Measurements from ENCODE around the gene HIVEP3.
A peak's percentile ranks its signal among the peaks of the same experiment; 100 is the strongest.

The HIVEP3 gene

DNA sequence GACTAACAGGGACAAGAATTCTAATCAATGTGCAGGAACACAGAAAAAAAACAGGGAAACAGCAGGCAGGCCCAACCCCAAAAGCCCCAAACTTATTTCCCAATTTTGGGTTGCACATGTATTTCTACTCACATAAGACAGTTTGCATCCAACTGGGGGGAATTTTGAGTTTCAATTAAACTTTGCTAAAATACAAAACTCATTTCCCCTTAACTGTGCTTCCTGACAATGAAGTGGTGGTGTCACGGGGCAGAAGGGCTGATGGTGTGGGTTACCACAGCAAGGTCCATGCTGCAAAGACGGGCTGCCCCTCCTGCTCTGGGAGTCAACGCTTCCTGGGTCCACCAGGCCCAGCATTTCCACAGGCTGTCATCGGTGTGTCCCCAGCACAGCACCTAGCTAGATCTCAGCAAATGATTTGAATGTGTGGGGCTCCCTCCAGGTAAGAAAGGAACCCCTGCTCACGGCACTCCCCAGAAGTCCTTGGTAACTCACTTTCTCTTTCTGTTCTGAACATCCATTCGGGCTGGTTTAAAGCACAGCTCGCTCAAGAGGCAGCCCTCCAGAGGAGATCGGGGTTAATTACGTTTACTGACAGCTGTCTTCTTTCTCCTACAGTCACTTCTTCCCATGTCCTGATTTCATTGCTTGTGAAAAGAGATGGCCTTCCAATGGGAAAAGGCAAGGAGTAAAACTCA lies 27.4 kb downstream of the HIVEP3 start:
- peak; percentile 58 for DNase-seq

DNA sequence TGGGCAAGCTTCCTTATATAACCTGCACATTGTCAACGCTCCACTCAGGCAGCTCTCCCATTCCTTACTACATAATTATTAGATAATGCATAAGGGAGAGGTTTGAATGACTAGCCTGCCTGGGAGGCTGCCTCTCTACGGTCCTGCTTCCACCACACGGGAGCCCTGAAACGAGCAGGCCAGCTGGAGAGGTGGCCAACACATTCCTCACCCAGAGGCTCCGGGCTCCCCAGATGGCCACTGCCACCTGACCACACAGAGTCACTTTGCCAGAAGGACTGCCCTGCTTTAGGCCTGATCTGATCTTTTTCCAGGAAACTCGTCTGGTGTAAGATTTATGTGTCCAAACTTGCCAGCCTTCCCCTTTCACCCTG lies 27.9 kb downstream of the HIVEP3 start:
- no peak for DNase-seq

DNA sequence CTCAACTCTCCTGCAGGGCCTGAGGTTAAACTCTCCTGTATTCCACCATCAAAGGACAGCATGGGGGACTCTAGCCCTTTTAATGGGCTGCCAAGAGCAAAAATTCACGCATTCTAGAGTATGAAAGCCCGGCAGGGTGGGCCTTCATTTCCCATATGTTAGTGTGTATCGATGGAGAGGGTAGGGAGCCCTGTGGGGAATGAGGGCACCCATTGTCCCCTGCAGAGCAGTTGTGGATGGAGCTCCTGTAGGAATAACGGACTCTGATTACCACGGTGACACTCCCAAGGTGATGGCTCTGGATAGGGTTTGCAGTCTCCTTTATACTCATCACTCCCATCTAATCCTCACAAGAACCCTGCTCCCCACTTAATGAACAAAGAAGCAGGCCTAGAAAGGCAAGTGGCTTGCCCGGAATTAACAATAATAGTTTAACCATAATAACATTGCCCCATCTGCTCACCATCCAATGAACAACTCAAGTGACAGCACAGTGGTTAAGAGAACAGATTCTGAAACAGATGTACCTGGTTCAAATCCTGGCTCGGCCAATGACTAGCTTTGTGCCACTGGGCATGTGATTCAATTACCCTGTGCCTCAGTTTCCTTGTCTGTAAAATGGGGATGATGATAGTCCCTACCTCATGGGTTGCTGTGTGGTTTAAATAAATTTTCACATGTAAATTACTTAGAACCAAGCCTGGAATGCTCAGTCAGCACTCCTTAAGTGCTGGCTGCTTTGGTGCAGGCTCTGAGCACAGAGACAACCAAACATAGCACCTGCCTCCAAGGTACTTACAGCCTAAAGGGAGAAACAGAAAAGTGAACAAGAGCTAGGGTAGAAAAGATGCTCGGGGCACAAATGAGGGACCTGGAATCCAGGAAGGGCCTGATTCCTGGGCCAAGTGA lies 29.0 kb downstream of the HIVEP3 start:
- DNase-seq = no peak

DNA sequence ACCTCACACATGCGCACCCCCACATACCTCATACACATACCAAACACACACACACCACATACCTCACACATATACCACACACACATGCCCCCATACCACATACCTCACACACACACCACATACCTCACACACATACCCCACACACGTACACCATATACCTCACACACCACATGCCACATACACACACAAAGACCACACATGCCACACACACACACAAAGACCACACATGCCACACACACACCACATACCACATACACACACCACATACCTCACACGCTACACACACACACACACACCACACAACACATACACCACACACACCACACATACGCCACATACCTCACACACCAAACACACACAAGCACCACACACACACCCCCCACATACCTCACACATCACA lies 30.0 kb downstream of the HIVEP3 start:
- no peak for DNase-seq

- DNase-seq = no peak
Measured at GRCh38 chr1:41887365-41887764, 31.4 kb downstream of the HIVEP3 start.

GRCh38 chr1:41884256-41885230 lies 34.2 kb downstream of the HIVEP3 start:
- no peak for DNase-seq

DNA sequence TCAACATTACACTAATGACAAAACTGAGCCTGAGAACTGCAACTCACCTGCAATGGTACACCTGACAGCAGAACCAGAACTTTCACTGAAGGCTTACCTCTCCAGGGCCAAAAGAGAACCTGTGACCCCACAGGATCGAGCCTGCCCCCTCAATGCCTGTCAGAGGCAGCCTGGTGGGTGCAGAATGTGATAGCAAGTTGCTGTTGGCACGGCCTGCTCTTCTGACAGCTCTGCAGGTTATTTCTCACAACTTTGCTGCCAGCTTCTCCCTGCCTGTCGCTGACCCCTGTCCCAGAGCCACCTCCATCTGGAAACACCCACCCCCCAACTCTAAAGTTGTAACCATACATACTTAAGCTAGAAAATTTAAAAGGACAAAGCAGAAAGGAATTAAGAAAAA lies 35.2 kb downstream of the HIVEP3 start:
- no peak for DNase-seq

DNA sequence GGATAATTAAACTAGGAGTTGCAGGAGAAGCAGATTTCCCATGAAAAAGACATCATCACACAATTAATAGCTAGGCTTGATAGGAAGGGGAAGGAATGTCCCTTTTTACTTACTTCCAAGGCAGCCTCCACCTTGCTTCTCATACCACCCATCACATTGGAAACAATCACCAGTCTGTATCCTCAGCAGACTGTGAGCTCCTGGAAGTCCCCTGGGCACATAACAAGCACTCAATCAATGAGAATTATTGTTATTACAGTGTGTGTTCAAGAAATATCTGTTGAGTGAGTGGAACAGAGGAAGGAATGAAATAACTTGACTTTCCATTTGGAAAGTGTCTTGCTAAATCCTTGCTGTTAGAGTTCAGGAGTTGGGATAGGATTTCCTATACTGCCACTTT lies 36.2 kb downstream of the HIVEP3 start:
- DNase-seq = no peak

GRCh38 chr1:41882068-41882477 lies 36.6 kb downstream of the HIVEP3 start:
- no peak for DNase-seq

DNA sequence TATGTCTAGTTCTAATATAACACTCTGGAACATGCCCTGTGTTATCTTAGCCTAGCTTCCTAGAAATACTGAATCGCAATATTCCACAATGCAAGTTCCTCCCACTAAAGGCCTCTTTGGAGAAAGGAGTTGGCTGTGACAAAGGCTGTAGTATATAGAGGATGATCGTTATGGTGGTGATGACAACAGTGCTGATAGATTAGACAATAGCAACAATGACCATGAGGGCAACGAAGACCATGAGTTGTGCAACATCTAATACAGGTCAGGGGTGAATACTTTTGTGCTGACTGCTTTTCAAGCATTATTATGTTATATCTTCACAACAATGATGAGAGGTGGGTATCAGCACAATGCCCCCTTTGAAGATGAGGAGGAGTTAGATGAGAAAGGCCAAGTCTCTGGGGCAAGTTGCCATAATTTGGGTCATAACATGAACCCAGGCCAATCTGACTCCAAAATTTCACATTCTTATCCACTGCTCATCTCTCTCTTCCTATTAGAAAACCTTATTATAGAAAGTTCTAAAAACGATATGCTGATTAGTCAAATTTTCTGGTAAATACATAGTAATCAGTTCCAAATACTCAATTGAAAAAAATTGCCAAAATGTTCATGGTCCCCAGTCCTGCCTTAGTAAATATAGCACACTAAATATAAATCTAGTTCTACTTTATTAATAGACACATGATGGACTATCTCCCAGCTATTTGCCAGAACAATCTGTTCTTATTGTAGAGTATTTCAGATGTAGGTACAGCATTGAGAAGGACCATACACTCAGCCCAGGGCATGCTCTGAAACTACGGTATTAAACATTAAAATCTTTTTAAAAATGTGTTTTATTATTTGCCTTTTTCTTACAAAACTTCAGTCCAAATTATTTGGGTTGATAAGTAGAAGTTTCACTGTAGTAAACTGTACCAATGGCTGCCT lies 37.5 kb downstream of the HIVEP3 start:
- DNase-seq = no peak

GRCh38 chr1:41880261-41880660 lies 38.5 kb downstream of the HIVEP3 start:
- no peak for DNase-seq

DNA sequence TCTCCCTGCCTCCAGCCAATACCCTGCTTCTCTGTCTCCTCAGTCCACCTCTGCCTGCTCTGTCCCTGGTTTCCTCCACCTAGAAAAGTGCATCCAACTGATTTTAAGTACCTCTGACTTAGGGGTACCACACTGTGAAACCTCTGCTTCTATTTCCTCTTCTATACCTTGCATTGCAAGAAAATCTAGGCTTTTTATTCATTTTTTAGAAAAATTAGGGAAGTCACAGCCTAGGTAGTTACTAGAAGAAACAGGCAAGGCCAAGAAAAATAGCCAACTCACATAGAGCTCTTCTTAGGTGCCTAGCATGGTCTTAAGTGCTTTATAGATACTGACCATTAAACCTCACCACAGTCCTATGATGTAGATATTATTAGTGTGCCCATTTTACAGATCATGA lies 39.1 kb downstream of the HIVEP3 start:
- no peak for DNase-seq

DNA sequence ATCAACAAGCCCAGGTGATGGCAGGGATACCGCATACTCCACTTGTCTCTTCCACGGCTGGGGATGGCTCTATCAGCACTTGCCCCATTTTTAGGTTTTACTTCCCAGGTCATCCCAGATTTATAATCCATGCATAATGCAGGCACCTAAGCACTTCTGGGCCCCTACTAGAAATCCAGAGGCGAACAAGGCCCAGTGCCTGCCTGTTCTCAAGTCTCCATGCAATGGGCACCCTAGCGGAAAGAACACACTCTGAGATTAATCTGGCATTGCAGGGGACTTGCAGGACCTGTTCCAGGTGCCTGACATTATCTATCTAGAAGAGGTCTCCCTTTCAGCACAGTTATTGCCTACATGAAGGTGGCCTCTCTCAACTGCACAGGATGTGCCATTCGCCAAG lies 39.8 kb downstream of the HIVEP3 start:
- DNase-seq = no peak

- DNase-seq = no peak
Measured at GRCh38 chr1:41878495-41878894, 40.2 kb downstream of the HIVEP3 start.

DNA sequence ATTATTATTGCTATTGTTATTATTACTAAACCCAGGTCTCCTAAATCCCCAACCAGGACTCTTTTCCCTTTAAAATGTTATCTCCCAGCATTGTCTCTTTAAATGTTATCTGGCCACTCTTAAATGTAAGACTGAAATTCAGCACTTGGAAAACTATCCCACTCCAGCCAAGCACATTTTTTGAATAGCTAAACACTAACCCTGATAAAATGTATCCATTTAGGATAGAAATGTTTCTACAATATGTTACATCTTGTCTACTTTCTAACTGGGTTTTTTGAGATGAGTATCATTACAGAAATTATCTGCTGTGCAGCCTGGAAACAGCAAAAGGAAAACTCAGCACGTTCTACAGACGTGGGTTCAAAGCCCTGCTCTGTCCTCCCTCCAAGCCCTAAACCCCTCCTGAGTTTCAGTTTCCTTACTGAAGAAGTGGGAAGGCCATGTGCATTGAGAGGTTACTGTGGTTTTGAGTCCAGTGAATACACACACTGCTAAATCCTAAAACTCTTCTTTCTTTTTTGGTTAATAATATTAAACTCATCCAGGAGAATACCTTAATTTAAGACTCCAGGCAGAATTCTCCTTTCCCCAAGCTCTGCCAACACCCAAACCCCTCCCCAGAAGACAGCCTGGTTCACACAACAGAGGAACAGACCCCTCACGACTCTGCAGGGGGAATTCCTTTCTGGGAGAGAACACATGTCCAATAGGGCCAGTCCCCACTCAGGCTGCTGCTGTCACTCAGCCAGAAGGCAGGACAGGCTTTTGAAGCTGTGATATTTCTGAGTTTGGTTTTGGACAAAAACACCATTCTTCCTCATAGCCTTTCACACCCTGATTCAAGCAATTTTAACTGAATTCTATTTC lies 41.9 kb downstream of the HIVEP3 start:
- DNase-seq = no peak

- no peak for DNase-seq
Measured at GRCh38 chr1:41875487-41875886, 43.2 kb downstream of the HIVEP3 start.

DNA sequence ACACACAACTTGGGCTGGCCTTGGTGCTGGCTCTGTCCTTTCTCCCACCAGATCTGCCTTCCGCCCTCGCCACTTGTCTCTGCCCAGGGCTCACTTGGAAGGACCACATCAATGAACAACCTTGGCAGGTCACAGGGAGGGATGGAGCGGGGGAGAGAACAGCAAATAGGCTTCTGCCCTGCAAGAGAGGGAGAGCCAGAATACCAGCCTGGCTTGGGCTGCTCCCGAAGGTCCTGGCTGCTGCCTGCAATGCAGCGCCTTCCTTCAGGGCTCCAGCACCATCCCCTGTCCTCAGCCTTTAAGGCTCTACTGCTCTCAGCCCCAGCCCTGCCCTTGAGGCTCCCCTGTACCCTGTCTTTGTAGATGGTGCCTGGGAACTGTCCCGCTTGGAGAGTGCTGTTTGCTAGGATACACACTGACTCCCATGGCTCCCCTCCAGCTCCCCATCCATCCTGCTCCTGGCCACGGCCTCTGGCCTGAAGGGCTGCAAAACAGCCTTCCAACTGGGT lies 43.8 kb downstream of the HIVEP3 start:
- DNase-seq = no peak

- DNase-seq = no peak
Measured at GRCh38 chr1:41874151-41874719, 44.5 kb downstream of the HIVEP3 start.

DNA sequence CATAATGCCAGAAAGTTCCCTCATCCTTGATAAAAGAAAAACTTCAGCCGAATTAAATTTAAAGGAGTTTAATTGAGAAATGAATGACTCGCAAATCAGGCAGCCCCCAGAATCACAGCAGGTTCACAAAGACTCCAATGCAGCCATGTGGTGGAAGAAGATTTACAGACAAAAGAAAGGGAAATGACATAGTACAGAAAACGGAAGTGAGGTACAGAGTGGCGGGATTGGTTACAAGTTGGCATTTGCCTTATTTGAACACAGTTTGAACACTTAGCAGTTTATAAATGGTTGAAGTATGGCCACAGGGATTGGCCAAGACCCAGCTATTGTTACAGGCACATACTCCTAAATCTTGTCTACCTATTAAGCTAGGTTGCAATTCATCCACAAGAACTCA lies 46.6 kb downstream of the HIVEP3 start:
- DNase-seq = no peak

DNA sequence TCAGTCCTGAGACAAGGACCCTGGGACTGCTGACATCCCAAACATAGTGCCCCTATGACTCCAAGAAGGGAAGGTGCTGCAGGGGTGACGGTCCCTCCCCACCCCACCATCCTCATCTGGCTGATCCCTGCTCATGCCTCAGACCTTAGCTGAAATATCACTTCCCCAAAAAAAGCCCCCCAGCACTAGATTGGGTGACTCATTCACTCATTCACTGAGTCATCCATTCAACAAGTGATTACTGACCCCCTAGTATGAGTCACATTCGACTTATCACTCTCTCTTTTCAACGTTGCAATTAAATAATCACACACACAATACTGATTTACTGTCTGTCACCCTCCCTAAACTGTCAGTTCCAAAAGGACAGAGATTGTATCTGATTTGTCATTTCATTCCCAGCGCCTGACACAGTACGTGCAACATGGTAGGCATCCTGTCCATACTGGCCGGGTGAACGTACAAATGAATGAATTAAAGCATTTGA lies 48.6 kb downstream of the HIVEP3 start:
- no peak for DNase-seq
